WTC11 (cell line): Measurements from ENCODE around the gene TTLL11.

ENCODE experiments used
- CREM ChIP-seq: sonication (generic); formaldehyde crosslinking; IDR thresholded peaks from 2 replicates; pipeline ENCODE4 v1.8.1; 2022; ENCODE audit warnings: mild to moderate bottlenecking, missing genetic modification reagents, moderate library complexity
- CTCF ChIP-seq: fragments of 200-600 bp; IDR thresholded peaks from 2 replicates; pipeline ENCODE4 v1.8.0; 2022; ENCODE audit warnings: antibody characterized with exemption

- TF ChIP-seq CREM (CRISPR knock-in tag): no peak
- TF ChIP-seq CTCF: no peak
These were observed 116.4 kb downstream of the TTLL11 start for GRCh38 chr9:121976751-121977150.
